Measurements from ENCODE around the gene PGAM1.

Gene PGAM1

GRCh38 chr10:97434055-97434454, 8.1 kb downstream of the PGAM1 start:
- H3K4me2 ChIP-seq (ENCODE audit: low read length): no peak overlapping the region
- no peak for TF ChIP-seq CTCF (IDR thresholded peaks at IDR 0.05)

GRCh38 chr10:97434557-97434956, 8.6 kb downstream of the PGAM1 start:
- Histone ChIP-seq H3K9ac (no peak overlapping the region), H3K27ac (no peak overlapping the region), H3K79me2 (no peaks in the 10 kb centered on the region), H3K9me3 (ENCODE audit: control insufficient read depth, low read length) (no peaks in the 10 kb centered on the region), H3K36me3 (ENCODE audit: control insufficient read depth, insufficient read depth, low read length) (no peaks in the 10 kb centered on the region), H3K27me3 (ENCODE audit: control insufficient read depth, insufficient read depth, low read length) (no peaks in the 10 kb centered on the region), H3K4me3 (ENCODE audit: low read depth, low read length) (no peak overlapping the region), H2AFZ (no peak overlapping the region), H3K4me2 (ENCODE audit: low read length) (no peak overlapping the region), H3K4me1 (no peaks in the 10 kb centered on the region)
- TF ChIP-seq CTCF (IDR thresholded peaks at IDR 0.05): no peak

More at GRCh38 chr10:97434055-97434454, 8.1 kb downstream of the PGAM1 start:
- no peaks in the 10 kb centered on the region for H3K36me3 ChIP-seq (ENCODE audit: control insufficient read depth, insufficient read depth, low read length)
- H3K9me3 ChIP-seq (ENCODE audit: control insufficient read depth, low read length): no peaks in the 10 kb centered on the region
- no peak overlapping the region for H3K27ac ChIP-seq
- no peaks in the 10 kb centered on the region for H3K4me1 ChIP-seq
- H3K27me3 ChIP-seq (ENCODE audit: control insufficient read depth, insufficient read depth, low read length): no peaks in the 10 kb centered on the region
- H3K4me3 ChIP-seq (ENCODE audit: low read depth, low read length): no peak overlapping the region
- no peak overlapping the region for H3K9ac ChIP-seq
- H3K79me2 ChIP-seq: no peaks in the 10 kb centered on the region
- no peak overlapping the region for H2AFZ ChIP-seq

- H3K27me3 ChIP-seq (ENCODE audit: control insufficient read depth, insufficient read depth, low read length): no peaks in the 10 kb centered on the region
- H3K27ac ChIP-seq: no peak overlapping the region
- H3K9me3 ChIP-seq (ENCODE audit: control insufficient read depth, low read length): no peaks in the 10 kb centered on the region
- no peak for TF ChIP-seq CTCF (IDR thresholded peaks at IDR 0.05)
- H3K36me3 ChIP-seq (ENCODE audit: control insufficient read depth, insufficient read depth, low read length): no peaks in the 10 kb centered on the region
- H3K79me2 ChIP-seq: no peaks in the 10 kb centered on the region
- H2AFZ ChIP-seq: no peak overlapping the region
- no peak overlapping the region for H3K4me2 ChIP-seq (ENCODE audit: low read length)
- H3K9ac ChIP-seq: no peak overlapping the region
- no peak overlapping the region for H3K4me3 ChIP-seq (ENCODE audit: low read depth, low read length)
- H3K4me1 ChIP-seq: no peaks in the 10 kb centered on the region
These were observed 9.2 kb downstream of the PGAM1 start for GRCh38 chr10:97435211-97435610.

- Histone ChIP-seq H3K9ac (no peak overlapping the region), H3K36me3 (ENCODE audit: control insufficient read depth, insufficient read depth, low read length) (no peaks in the 10 kb centered on the region), H2AFZ (no peak overlapping the region), H3K27ac (no peak overlapping the region), H3K79me2 (peaks cover 14% of the 10 kb centered on the region), H3K27me3 (ENCODE audit: control insufficient read depth, insufficient read depth, low read length) (no peaks in the 10 kb centered on the region), H3K4me2 (ENCODE audit: low read length) (no peak overlapping the region), H3K9me3 (ENCODE audit: control insufficient read depth, low read length) (no peaks in the 10 kb centered on the region), H3K4me1 (no peaks in the 10 kb centered on the region), H3K4me3 (ENCODE audit: low read depth, low read length) (no peak overlapping the region)
- no peak for TF ChIP-seq CTCF (IDR thresholded peaks at IDR 0.05)
These were observed 16.3 kb downstream of the PGAM1 start for GRCh38 chr10:97442277-97442676.

- Histone ChIP-seq H3K4me1 (peaks cover 4% of the 10 kb centered on the region), H3K9ac (no peak overlapping the region), H3K4me3 (ENCODE audit: low read depth, low read length) (no peak overlapping the region)
These were observed 18.2 kb downstream of the PGAM1 start for GRCh38 chr10:97444212-97444611.

More at GRCh38 chr10:97444212-97444611, 18.2 kb downstream of the PGAM1 start:
- Histone ChIP-seq H2AFZ (no peak overlapping the region), H3K4me2 (ENCODE audit: low read length) (no peak overlapping the region), H3K9me3 (ENCODE audit: control insufficient read depth, low read length) (no peaks in the 10 kb centered on the region), H3K36me3 (ENCODE audit: control insufficient read depth, insufficient read depth, low read length) (no peaks in the 10 kb centered on the region), H3K27ac (no peak overlapping the region), H3K27me3 (ENCODE audit: control insufficient read depth, insufficient read depth, low read length) (no peaks in the 10 kb centered on the region), H3K79me2 (peaks cover 21% of the 10 kb centered on the region)
- no peak for TF ChIP-seq CTCF (IDR thresholded peaks at IDR 0.05)

Measured in parathyroid adenoma (tissue), 2 donors.